K562 (cell line): ENCODE data around the gene COA3. TPM values are rescaled to one million over a fixed set of nuclear protein-coding genes. Genes with fewer than 3 reads are reported as not detected.

Experiments used
- ATAC-seq: fragments of 200-7000 bp; cut with Tn5 transposase; 3 replicates; pipeline ENCODE4 v1.9.1; 2020; ENCODE audit warnings: moderate library complexity
- BruUV-seq: library from RNA; stranded (reverse); fragments of 400-500 nt; replicated peaks from 2 replicates; lab custom pipeline; 2021; lab: Mats Ljungman, UMichigan
- CTCF ChIA-PET: fragments of 300-600 bp; formaldehyde crosslinking; extraction: SDS; loops from one replicate; lab custom pipeline; 2021; ENCODE audit warnings: low intra/inter-chr PET ratio; lab: Yijun Ruan, JAX
- POLR2A ChIA-PET: fragments of 300-600, 350-650 bp; sonication (Branson Sonifier 250); formaldehyde crosslinking; extraction: SDS; loops from one replicate; lab custom pipeline; 2021; ENCODE audit warnings: antibody characterized with exemption, inconsistent platforms; lab: Yijun Ruan, JAX
- DNase-seq, 4 experiments: peaks; one replicate each; pipeline versions ENCODE4 v3.0.0 to v3.0.0-alpha.2; 2011 to 2018; ENCODE audit warnings: low spot score in 3 of 4, mixed read lengths in 3 of 4; ENCODE audit errors: extremely low read depth in 1 of 4
- FAIRE-seq: peaks from 2 replicates; lab custom pipeline; 2011; peaks lifted over from hg19 to GRCh38; lab: Jason Lieb, UNC
- H2AFZ ChIP-seq: 2 replicates; pipeline ENCODE4 v1.6.0; 2011; ENCODE audit warnings: low read depth, low read length, control low read depth, inconsistent platforms
- H3K27ac ChIP-seq: fragments of 200-600 bp; 3 replicates; pipeline ENCODE4 v1.8.0; 2011; ENCODE audit warnings: low read depth, mild to moderate bottlenecking, control low read depth, inconsistent platforms, low read length, moderate library complexity, mixed read lengths; ENCODE audit errors: extremely low read depth
- H3K27me3 ChIP-seq, 2 experiments: fragments of 300-600 bp in 1 of 2; 2 replicates in 1 of 2; 3 replicates in 1 of 2; pipeline versions ENCODE4 v1.6.0 to v1.8.0; 2011; ENCODE audit warnings: inconsistent platforms in 2 of 2, low read length in 2 of 2, mild to moderate bottlenecking in 1 of 2, mixed read lengths in 1 of 2, moderate library complexity in 1 of 2; ENCODE audit not compliant: control insufficient read depth in 2 of 2, insufficient read depth in 2 of 2
- H3K36me3 ChIP-seq: fragments of 300-600 bp; 3 replicates; pipeline ENCODE4 v1.8.0; 2011; ENCODE audit warnings: mild to moderate bottlenecking, low read length, inconsistent platforms; ENCODE audit not compliant: control insufficient read depth, insufficient read depth
- H3K4me1 ChIP-seq, 2 experiments: fragments of 200-600 bp in 1 of 2; replicated peaks in 1 of 2; 2 replicates in 1 of 2; 3 replicates in 1 of 2; pipeline versions ENCODE4 v1.5.1 to v1.8.0; 2011; ENCODE audit warnings: inconsistent platforms in 2 of 2, low read length in 2 of 2, mild to moderate bottlenecking in 1 of 2, mixed read lengths in 1 of 2, moderate library complexity in 1 of 2; ENCODE audit not compliant: control insufficient read depth in 2 of 2, insufficient read depth in 2 of 2
- H3K4me2 ChIP-seq: 2 replicates; pipeline ENCODE4 v1.6.1; 2011; ENCODE audit warnings: low read length, control low read depth, inconsistent platforms, mixed read lengths; ENCODE audit not compliant: insufficient read depth
- H3K4me3 ChIP-seq: fragments of 200-600 bp; sonication (generic), shearing (Covaris generic); 2 replicates; pipeline ENCODE4 v1.5.1; 2016; ENCODE audit warnings: control low read depth, inconsistent platforms
- H3K79me2 ChIP-seq: fragments of 200-600 bp; 3 replicates; pipeline ENCODE4 v1.8.0; 2011; ENCODE audit warnings: low read length, inconsistent platforms; ENCODE audit not compliant: control insufficient read depth, insufficient read depth
- H3K9ac ChIP-seq, 2 experiments: 2 replicates each; pipeline versions ENCODE4 v1.6.0 to v1.6.1; 2011; ENCODE audit warnings: low read depth in 2 of 2, low read length in 2 of 2, control low read depth in 1 of 2, inconsistent platforms in 1 of 2, mild to moderate bottlenecking in 1 of 2, mixed read lengths in 1 of 2; ENCODE audit not compliant: insufficient read depth in 1 of 2
- H3K9me1 ChIP-seq: one replicate; pipeline ENCODE4 v1.6.0; 2011; ENCODE audit warnings: inconsistent platforms, mild to moderate bottlenecking, low read length, moderate library complexity; ENCODE audit not compliant: control insufficient read depth, insufficient read depth
- H3K9me3 ChIP-seq: replicated peaks from 2 replicates; pipeline ENCODE4 v1.5.1; 2011; ENCODE audit warnings: low read depth, low read length, inconsistent platforms; ENCODE audit not compliant: control insufficient read depth, insufficient read depth
- H4K20me1 ChIP-seq: replicated peaks from 2 replicates; pipeline ENCODE4 v1.6.1; 2011; ENCODE audit warnings: low read length, inconsistent platforms, mixed read lengths; ENCODE audit not compliant: control insufficient read depth, insufficient read depth
- CUX1 ChIP-seq: fragments of 200-800 bp; sonication (Bioruptor generic); IDR thresholded peaks from 2 replicates; pipeline ENCODE4 v1.6.1; 2016; ENCODE audit warnings: missing genetic modification characterization, missing compliant biosample characterization
- ESRRB ChIP-seq: fragments of 250-450 bp; sonication (Bioruptor Pico); IDR thresholded peaks from 2 replicates; pipeline ENCODE4 v1.5.0; 2020; ENCODE audit warnings: mild to moderate bottlenecking, moderate library complexity, borderline replicate concordance
- HDAC1 ChIP-seq, 2 experiments: fragments of 450-650 bp; IDR thresholded peaks; 2 replicates each; pipeline ENCODE4 v1.6.1; 2016 to 2017; ENCODE audit warnings: inconsistent platforms in 1 of 2, mild to moderate bottlenecking in 1 of 2, moderate library complexity in 1 of 2
- HMGN3 ChIP-seq: IDR thresholded peaks from 2 replicates; pipeline ENCODE4 v1.6.1; 2011; ENCODE audit warnings: borderline replicate concordance, low read depth, mild to moderate bottlenecking, mixed read lengths, low read length; ENCODE audit not compliant: insufficient read length; ENCODE audit errors: extremely low read depth
- HNRNPH1 ChIP-seq: fragments of 200-400 bp; formaldehyde crosslinking; optimal IDR thresholded peaks from 2 replicates; pipeline ENCODE3; 2017; ENCODE audit warnings: low read depth, mild to moderate bottlenecking, low read length, moderate library complexity
- IRF1 ChIP-seq: sonication (generic); formaldehyde crosslinking; IDR thresholded peaks from 2 replicates; pipeline ENCODE4 v1.8.0; 2022; ENCODE audit warnings: missing genetic modification reagents, mild to moderate bottlenecking, borderline replicate concordance
- MAFK ChIP-seq: IDR thresholded peaks from 2 replicates; pipeline ENCODE4 v1.6.1; 2011; ENCODE audit warnings: low read length, improper control_type of control experiment
- RBM34 ChIP-seq: fragments of 200-400 bp; formaldehyde crosslinking; IDR thresholded peaks from 2 replicates; pipeline ENCODE4 v1.6.1; 2018; ENCODE audit warnings: low read length, borderline replicate concordance; ENCODE audit not compliant: insufficient read depth
- SMC3 ChIP-seq: conservative IDR thresholded peaks from 2 replicates; pipeline ENCODE4 v1.6.1; 2011; ENCODE audit warnings: low read depth, low read length, improper control_type of control experiment; ENCODE audit not compliant: insufficient read depth
- TARDBP ChIP-seq: fragments of 450-650 bp; IDR thresholded peaks from 2 replicates; pipeline ENCODE4 v1.6.1; 2016
- ZNF146 ChIP-seq: IDR thresholded peaks from one replicate; pipeline ENCODE4 v1.6.1; 2018; ENCODE audit warnings: missing compliant biosample characterization; ENCODE audit not compliant: unreplicated experiment
- ZNF274 ChIP-seq: IDR thresholded peaks from 2 replicates; pipeline ENCODE4 v1.6.1; 2011; ENCODE audit warnings: low read depth, mild to moderate bottlenecking, low read length, moderate library complexity, borderline replicate concordance
- ZNF583 ChIP-seq: fragments of 250-450 bp; sonication (Bioruptor Pico); IDR thresholded peaks from 2 replicates; pipeline ENCODE4 v1.4.0; 2020
- WGBS: fragments of 100-300 bp; shearing (Covaris generic); methylation state at CpG from one replicate; pipeline ENCODE4 v1.1.6; 2016; ENCODE audit warnings: low coverage, mixed read lengths; ENCODE audit not compliant: insufficient coverage; ENCODE audit errors: missing lambda C conversion rate; 5-methylcytosine and 5-hydroxymethylcytosine counted together
- in situ Hi-C: fragments of 300-500 bp; cut with MboI; formaldehyde crosslinking; loops from 4 replicates; pipeline ENCODE4 v1.15.0; 2018; ENCODE audit warnings: inconsistent platforms, mixed read lengths
- intact Hi-C: fragments of 100-400 bp; cut with micrococcal nuclease; formaldehyde crosslinking; loops from 2 replicates; pipeline ENCODE4 v1.14.2; 2022
- polyA plus RNA-seq, 8 experiments: library from polyadenylated mRNA; depleted of rRNA in 4 of 8; stranded (reverse) in 5 of 8; unstranded in 3 of 8; fragments of >200 nt; fragmentation: Nextera tagmentation in 2 of 8; fragmentation: Illumina TruSeq in 1 of 8; extraction: Ambion mirVana in 2 of 8; extraction: Trizol in 1 of 8; gene quantifications; 2 replicates each; pipeline versions ENCODE4 v1.2.1 to v1.2.3, GENCODE V29; 2011 to 2014; ENCODE audit warnings: inconsistent platforms in 1 of 8, missing spikeins in 1 of 8
- total RNA-seq, 7 experiments: library from RNA; depleted of rRNA in 6 of 7; stranded (reverse); fragments of >200 nt in 6 of 7; fragmentation: Illumina TruSeq in 2 of 7; extraction: Trizol in 2 of 7; gene quantifications; 2 replicates each; pipeline versions ENCODE4 v1.2.1 to v1.2.3, GENCODE V29; 2011 to 2021; ENCODE audit warnings: low replicate concordance in 1 of 7

Gene COA3
- total and polyA plus RNA-seq, 9 of the 15 experiments (the other 6 are each of a cell fraction or from before 2014, with no cell fraction given): 49.6 to 153 (median 61.4) TPM

- no peak overlapping the region for H3K4me3 ChIP-seq
- ChIA-PET POLR2A (interaction anchor here (0.9 to 6.4 kb wide), 4 partner anchors 9 to 225 kb away, joined by 3 to 47 read pairs (median 8); partner anchors contain the start of gene WNK4), CTCF (no interaction called here)
- WGBS: 82% methylated on average over 10 of the region's 10 CpGs
- in situ Hi-C loops (no loop called here), intact Hi-C loops (no loop called here)
- ATAC-seq: no peak
- BruUV-seq: no TSS peak
- TF ChIP-seq ZNF583 (CRISPR knock-in tag): no peak
- no peak for TF ChIP-seq SMC3
- no peak for TF ChIP-seq ZNF274
- no peak for TF ChIP-seq HMGN3
- no peak for TF ChIP-seq HNRNPH1
- no peak for TF ChIP-seq IRF1 (CRISPR knock-in tag)
- TF ChIP-seq MAFK: no peak
- TF ChIP-seq ESRRB (CRISPR knock-in tag): no peak
- no peak for TF ChIP-seq TARDBP
- TF ChIP-seq ZNF146 (CRISPR knock-in tag): no peak
- no peak for TF ChIP-seq HDAC1 (IDR thresholded peaks at IDR 0.05)
- no peak for TF ChIP-seq CUX1 (CRISPR knock-in tag)
- TF ChIP-seq RBM34: no peak
- H2AFZ ChIP-seq: no peak overlapping the region
- H3K9me3 ChIP-seq: no peaks in the 10 kb centered on the region
- no peak overlapping the region for H3K27ac ChIP-seq
- no peak overlapping the region for H3K4me2 ChIP-seq
- H3K79me2 ChIP-seq: peaks cover 17% of the 10 kb centered on the region
- no peaks in the 10 kb centered on the region for H3K27me3 ChIP-seq
- H3K4me1 ChIP-seq: peaks cover 14 to 36% of the 10 kb centered on the region in 2 experiments
- DNase-seq: no peak
- H3K9ac ChIP-seq: peak overlapping the region in 1 of 2 experiments; percentile 53; a peak in 1 of 4 replicates
- no peaks in the 10 kb centered on the region for H4K20me1 ChIP-seq
- no peak for FAIRE-seq
- H3K9me1 ChIP-seq: no peaks in the 10 kb centered on the region
- H3K36me3 ChIP-seq: peaks cover 37% of the 10 kb centered on the region
These were observed 3.0 kb downstream of the COA3 start for GRCh38 chr17:42795465-42795864.
